HEK293 (cell line): ENCODE data around the gene RPL12.

Experiments
- ATF2 ChIP-seq: fragments of 450-650 bp; formaldehyde crosslinking; IDR thresholded peaks from 2 replicates; pipeline ENCODE4 v1.5.1; 2016; ENCODE audit warnings: missing biosample characterization, missing genetic modification characterization, low read depth
- CTCF ChIP-seq: fragments of 450-650 bp; formaldehyde crosslinking; IDR thresholded peaks from 2 replicates; pipeline ENCODE4 v1.5.1; 2016; ENCODE audit warnings: missing biosample characterization, missing genetic modification characterization
- TCF7L2 ChIP-seq: IDR thresholded peaks from 2 replicates; pipeline ENCODE4 v1.6.1; 2011; ENCODE audit warnings: low read depth, mild to moderate bottlenecking, inconsistent platforms, low read length, moderate library complexity, borderline replicate concordance
- ZFP37 ChIP-seq: fragments of 450-650 bp; formaldehyde crosslinking; IDR thresholded peaks from 2 replicates; pipeline ENCODE4 v1.5.1; 2016; ENCODE audit warnings: missing biosample characterization, missing genetic modification characterization
- ZNF121 ChIP-seq: fragments of 450-650 bp; formaldehyde crosslinking; IDR thresholded peaks from 2 replicates; pipeline ENCODE4 v1.5.1; 2016; ENCODE audit warnings: missing biosample characterization, missing genetic modification characterization
- ZNF239 ChIP-seq: fragments of 450-650 bp; formaldehyde crosslinking; IDR thresholded peaks from 2 replicates; pipeline ENCODE4 v1.5.1; 2016; ENCODE audit warnings: missing biosample characterization, missing genetic modification characterization
- ZNF274 ChIP-seq, 2 experiments: fragments of 200-500 bp in 1 of 2; fragments of 450-650 bp in 1 of 2; sonication (Bioruptor generic) in 1 of 2; formaldehyde crosslinking in 1 of 2; IDR thresholded peaks; 2 replicates each; pipeline versions ENCODE4 v1.5.1 to v1.6.1; 2014 to 2016; ENCODE audit warnings: borderline replicate concordance in 1 of 2, inconsistent platforms in 1 of 2, low read length in 1 of 2, missing biosample characterization in 1 of 2, missing genetic modification characterization in 1 of 2
- ZNF350 ChIP-seq: fragments of 450-650 bp; formaldehyde crosslinking; IDR thresholded peaks from 2 replicates; pipeline ENCODE4 v1.5.0; 2017; ENCODE audit warnings: missing biosample characterization, mild to moderate bottlenecking, missing genetic modification characterization
- ZNF394 ChIP-seq: fragments of 450-650 bp; formaldehyde crosslinking; IDR thresholded peaks from 2 replicates; pipeline ENCODE4 v1.5.1; 2016; ENCODE audit warnings: missing biosample characterization, missing genetic modification characterization, mild to moderate bottlenecking, moderate library complexity, borderline replicate concordance

GRCh38 chr9:127500862-127501261 is 49.7 kb upstream of the RPL12 start:
- TF ChIP-seq CTCF (tag by site-specific recombination) (no peak), TCF7L2 (no peak), ZNF274 (IDR thresholded peaks at IDR 0.05; ENCODE audit: low read length) (no peak), ZNF274 (tag by site-specific recombination; IDR thresholded peaks at IDR 0.05; ENCODE audit: borderline replicate concordance) (no peak), ZNF121 (tag by site-specific recombination) (no peak), ZNF239 (tag by site-specific recombination) (no peak), ZNF350 (tag by site-specific recombination) (no peak), ATF2 (no peak), ZNF394 (tag by site-specific recombination) (no peak), ZFP37 (tag by site-specific recombination) (no peak)
